HCT116 (cell line): ENCODE data around the gene MOV10L1.

Experiments
- EZH2 ChIP-seq: fragments of 200-600 bp; sonication (generic); IDR thresholded peaks from 2 replicates; pipeline ENCODE4 v1.6.1; 2017; ENCODE audit warnings: antibody characterized with exemption, mixed run types
- TF ChIP-seq, protein P1 (sequence below), 3 experiments: fragments of 200-600 bp in 1 of 3; sonication (generic) in 1 of 3; IDR thresholded peaks in 2 of 3; conservative IDR thresholded peaks in 1 of 3; 2 replicates each; pipeline ENCODE4 v1.5.1; 2012 to 2017; ENCODE audit warnings: low read depth in 2 of 3, low read length in 2 of 3, antibody characterized with exemption in 1 of 3, borderline replicate concordance in 1 of 3, control low read depth in 1 of 3, mild to moderate bottlenecking in 1 of 3, mixed read lengths in 1 of 3, mixed run types in 1 of 3, moderate library complexity in 1 of 3; ENCODE audit not compliant: insufficient read depth in 1 of 3

DNA sequence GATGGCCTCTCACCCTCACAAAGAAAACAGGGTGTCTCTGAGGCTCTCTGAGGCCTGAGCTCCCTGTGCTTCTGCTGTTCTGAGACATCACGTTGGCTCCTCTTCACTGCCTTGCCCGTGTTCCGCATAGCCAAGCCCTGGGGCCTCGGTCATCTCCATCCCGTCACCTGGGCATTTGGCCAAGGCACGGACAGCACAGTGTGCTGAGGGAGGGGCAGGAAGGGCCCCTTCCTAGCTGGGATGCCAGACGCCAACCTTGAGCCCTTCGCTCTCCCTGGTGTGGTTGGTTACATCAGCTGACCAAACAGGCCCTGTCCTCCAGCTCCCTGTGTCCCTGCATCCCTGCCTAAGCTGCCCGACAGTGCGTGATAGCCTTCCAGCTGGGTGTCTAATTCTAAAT lies 25.9 kb downstream of the MOV10L1 start:
- TF ChIP-seq, protein P1, sequence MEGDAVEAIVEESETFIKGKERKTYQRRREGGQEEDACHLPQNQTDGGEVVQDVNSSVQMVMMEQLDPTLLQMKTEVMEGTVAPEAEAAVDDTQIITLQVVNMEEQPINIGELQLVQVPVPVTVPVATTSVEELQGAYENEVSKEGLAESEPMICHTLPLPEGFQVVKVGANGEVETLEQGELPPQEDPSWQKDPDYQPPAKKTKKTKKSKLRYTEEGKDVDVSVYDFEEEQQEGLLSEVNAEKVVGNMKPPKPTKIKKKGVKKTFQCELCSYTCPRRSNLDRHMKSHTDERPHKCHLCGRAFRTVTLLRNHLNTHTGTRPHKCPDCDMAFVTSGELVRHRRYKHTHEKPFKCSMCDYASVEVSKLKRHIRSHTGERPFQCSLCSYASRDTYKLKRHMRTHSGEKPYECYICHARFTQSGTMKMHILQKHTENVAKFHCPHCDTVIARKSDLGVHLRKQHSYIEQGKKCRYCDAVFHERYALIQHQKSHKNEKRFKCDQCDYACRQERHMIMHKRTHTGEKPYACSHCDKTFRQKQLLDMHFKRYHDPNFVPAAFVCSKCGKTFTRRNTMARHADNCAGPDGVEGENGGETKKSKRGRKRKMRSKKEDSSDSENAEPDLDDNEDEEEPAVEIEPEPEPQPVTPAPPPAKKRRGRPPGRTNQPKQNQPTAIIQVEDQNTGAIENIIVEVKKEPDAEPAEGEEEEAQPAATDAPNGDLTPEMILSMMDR (IDR thresholded peaks at IDR 0.05 in 2 of 3, conservative IDR thresholded peaks at IDR 0.05 in 1 of 3; ENCODE audit: borderline replicate concordance in 1 of 3, insufficient read depth in 1 of 3, low read depth in 2 of 3, low read length in 2 of 3): no peak
- no peak for TF ChIP-seq EZH2
